Measurements from ENCODE around the gene CDCA7L. TPM values are rescaled to one million over a fixed set of nuclear protein-coding genes. Genes with fewer than 3 reads are reported as not detected.
A peak's percentile ranks its signal among the peaks of the same experiment; 100 is the strongest.

CDCA7L gene, protein sequence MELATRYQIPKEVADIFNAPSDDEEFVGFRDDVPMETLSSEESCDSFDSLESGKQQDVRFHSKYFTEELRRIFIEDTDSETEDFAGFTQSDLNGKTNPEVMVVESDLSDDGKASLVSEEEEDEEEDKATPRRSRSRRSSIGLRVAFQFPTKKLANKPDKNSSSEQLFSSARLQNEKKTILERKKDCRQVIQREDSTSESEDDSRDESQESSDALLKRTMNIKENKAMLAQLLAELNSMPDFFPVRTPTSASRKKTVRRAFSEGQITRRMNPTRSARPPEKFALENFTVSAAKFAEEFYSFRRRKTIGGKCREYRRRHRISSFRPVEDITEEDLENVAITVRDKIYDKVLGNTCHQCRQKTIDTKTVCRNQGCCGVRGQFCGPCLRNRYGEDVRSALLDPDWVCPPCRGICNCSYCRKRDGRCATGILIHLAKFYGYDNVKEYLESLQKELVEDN
- 57.9 TPM for polyA plus RNA-seq (2013, experiment 1 of 4)
- 59.2 TPM for polyA plus RNA-seq (2013, experiment 2 of 4)
- 37.2 TPM for polyA plus RNA-seq (2013, experiment 3 of 4)
- polyA plus RNA-seq (2013, experiment 4 of 4) = 39.7 TPM

GRCh38 chr7:21945454-21946221, at the start of gene CDCA7L:
Gene CDCA7L (minus strand): TSS chr7:21945899. CDS start chr7:21945804, 95 bp downstream.
- Histone ChIP-seq H3K36me3 (ENCODE audit: control insufficient read depth, insufficient read depth, low read length) (no peaks in the 10 kb centered on the region), H3K4me3 (ENCODE audit: insufficient read depth, low read depth, low read length) (peak within 1 kb of the TSS; percentile 67), H3K4me1 (ENCODE audit: control insufficient read depth, insufficient read depth, low read length) (peaks cover 7% of the 10 kb centered on the region), H3K9me3 (ENCODE audit: control insufficient read depth, low read length) (no peaks in the 10 kb centered on the region), H3K27me3 (ENCODE audit: control insufficient read depth, insufficient read depth, low read length, poor library complexity, severe bottlenecking) (no peaks in the 10 kb centered on the region), H3K27ac (ENCODE audit: insufficient read depth, low read depth, low read length, poor library complexity, severe bottlenecking) (peak within 1 kb of the TSS; percentile 85)
- WGBS, 2 experiments = 0% methylated on average over 83 of the region's 83 CpGs

GRCh38 chr7:21986096-21986495, 40.4 kb upstream of the CDCA7L start:
- no peaks in the 10 kb centered on the region for H3K36me3 ChIP-seq (ENCODE audit: control insufficient read depth, insufficient read depth, low read length)
- WGBS, 2 experiments = 68 to 70% methylated on average over 5 of the region's 5 CpGs
- H3K27me3 ChIP-seq (ENCODE audit: control insufficient read depth, insufficient read depth, low read length, poor library complexity, severe bottlenecking) = no peaks in the 10 kb centered on the region
- peaks cover 5% of the 10 kb centered on the region for H3K4me1 ChIP-seq (ENCODE audit: control insufficient read depth, insufficient read depth, low read length)
- peak overlapping the region; percentile 16 for H3K27ac ChIP-seq (ENCODE audit: insufficient read depth, low read depth, low read length, poor library complexity, severe bottlenecking)
- H3K4me3 ChIP-seq (ENCODE audit: insufficient read depth, low read depth, low read length) = no peak overlapping the region
- H3K9me3 ChIP-seq (ENCODE audit: control insufficient read depth, low read length) = no peaks in the 10 kb centered on the region

GRCh38 chr7:21984042-21984441, 38.3 kb upstream of the CDCA7L start:
- H3K4me1 ChIP-seq (ENCODE audit: control insufficient read depth, insufficient read depth, low read length) = peaks cover 5% of the 10 kb centered on the region
- H3K27me3 ChIP-seq (ENCODE audit: control insufficient read depth, insufficient read depth, low read length, poor library complexity, severe bottlenecking) = no peaks in the 10 kb centered on the region
- H3K36me3 ChIP-seq (ENCODE audit: control insufficient read depth, insufficient read depth, low read length) = no peaks in the 10 kb centered on the region
- no peak overlapping the region for H3K27ac ChIP-seq (ENCODE audit: insufficient read depth, low read depth, low read length, poor library complexity, severe bottlenecking)
- no peaks in the 10 kb centered on the region for H3K9me3 ChIP-seq (ENCODE audit: control insufficient read depth, low read length)
- 100% methylated on average over 2 of the region's 2 CpGs; no CpG with 5 or more reads in 1 of the 2 experiments for WGBS, 2 experiments
- no peak overlapping the region for H3K4me3 ChIP-seq (ENCODE audit: insufficient read depth, low read depth, low read length)

- WGBS, 2 experiments = 90 to 91% methylated on average over 2 of the region's 2 CpGs
- peaks cover 5% of the 10 kb centered on the region for H3K4me1 ChIP-seq (ENCODE audit: control insufficient read depth, insufficient read depth, low read length)
These were observed 37.4 kb upstream of the CDCA7L start for GRCh38 chr7:21983056-21983455.

DNA sequence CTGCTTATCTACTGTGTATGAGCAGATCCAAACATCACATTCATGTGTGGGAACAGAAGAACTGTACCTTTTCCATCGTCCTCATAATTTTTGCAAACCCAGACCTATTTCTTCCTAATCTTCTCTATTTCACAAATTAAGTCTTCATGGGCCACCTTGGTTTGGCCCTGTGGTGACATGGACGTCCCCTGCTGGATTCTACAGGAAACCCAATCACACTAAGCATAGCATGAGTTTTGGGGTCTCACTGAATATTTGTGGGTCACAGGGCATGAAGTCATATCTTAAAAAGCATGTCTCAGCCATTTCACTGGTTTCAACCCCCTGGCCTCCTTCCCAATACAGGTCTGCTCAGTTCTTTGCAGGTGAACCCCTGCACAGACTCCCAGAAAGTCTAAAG, 35.8 kb upstream of the CDCA7L start:
- H3K4me3 ChIP-seq (ENCODE audit: insufficient read depth, low read depth, low read length) = no peak overlapping the region
- no peaks in the 10 kb centered on the region for H3K9me3 ChIP-seq (ENCODE audit: control insufficient read depth, low read length)
- no peaks in the 10 kb centered on the region for H3K27me3 ChIP-seq (ENCODE audit: control insufficient read depth, insufficient read depth, low read length, poor library complexity, severe bottlenecking)
- 84 to 90% methylated on average over 2 of the region's 2 CpGs for WGBS, 2 experiments
- no peak overlapping the region for H3K27ac ChIP-seq (ENCODE audit: insufficient read depth, low read depth, low read length, poor library complexity, severe bottlenecking)
- H3K36me3 ChIP-seq (ENCODE audit: control insufficient read depth, insufficient read depth, low read length) = no peaks in the 10 kb centered on the region
- peaks cover 3% of the 10 kb centered on the region for H3K4me1 ChIP-seq (ENCODE audit: control insufficient read depth, insufficient read depth, low read length)

More at GRCh38 chr7:21983056-21983455, 37.4 kb upstream of the CDCA7L start:
- Histone ChIP-seq H3K27ac (ENCODE audit: insufficient read depth, low read depth, low read length, poor library complexity, severe bottlenecking) (no peak overlapping the region), H3K9me3 (ENCODE audit: control insufficient read depth, low read length) (no peaks in the 10 kb centered on the region), H3K36me3 (ENCODE audit: control insufficient read depth, insufficient read depth, low read length) (no peaks in the 10 kb centered on the region), H3K27me3 (ENCODE audit: control insufficient read depth, insufficient read depth, low read length, poor library complexity, severe bottlenecking) (no peaks in the 10 kb centered on the region), H3K4me3 (ENCODE audit: insufficient read depth, low read depth, low read length) (no peak overlapping the region)

DNA sequence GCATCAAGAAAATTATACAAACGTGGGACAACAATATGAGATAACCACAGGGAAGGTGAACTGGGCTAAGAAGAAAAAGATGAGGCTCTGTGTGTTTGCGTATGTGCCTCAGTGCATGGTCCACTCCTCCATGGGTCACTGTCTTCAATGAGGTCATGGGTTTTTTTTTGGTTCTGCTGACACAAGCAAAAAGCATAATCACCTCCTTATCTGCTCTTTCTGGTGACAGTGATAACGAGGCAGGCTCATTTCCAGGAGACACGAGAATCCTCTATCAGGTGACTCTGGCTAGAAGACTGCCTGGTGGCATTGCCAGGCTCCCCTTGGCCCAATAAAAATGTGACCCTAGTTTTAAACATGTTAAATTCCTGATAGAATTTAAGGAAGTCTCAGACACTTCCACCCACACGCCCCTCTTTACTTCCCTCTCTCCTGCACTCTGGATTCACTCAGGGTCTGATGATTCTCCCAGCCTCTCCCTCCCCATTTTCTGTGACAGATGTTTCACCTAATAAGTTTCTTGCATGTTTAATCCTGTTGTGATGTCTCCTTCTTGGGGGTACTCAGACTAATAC, 35.3 kb upstream of the CDCA7L start:
- Histone ChIP-seq H3K4me3 (ENCODE audit: insufficient read depth, low read depth, low read length) (no peak overlapping the region), H3K4me1 (ENCODE audit: control insufficient read depth, insufficient read depth, low read length) (no peaks in the 10 kb centered on the region), H3K27me3 (ENCODE audit: control insufficient read depth, insufficient read depth, low read length, poor library complexity, severe bottlenecking) (no peaks in the 10 kb centered on the region), H3K27ac (ENCODE audit: insufficient read depth, low read depth, low read length, poor library complexity, severe bottlenecking) (no peak overlapping the region), H3K9me3 (ENCODE audit: control insufficient read depth, low read length) (no peaks in the 10 kb centered on the region), H3K36me3 (ENCODE audit: control insufficient read depth, insufficient read depth, low read length) (no peaks in the 10 kb centered on the region)
- WGBS, 2 experiments = 92 to 93% methylated on average over 5 of the region's 5 CpGs

GRCh38 chr7:21972397-21972784, 26.7 kb upstream of the CDCA7L start:
- WGBS, 2 experiments = 81 to 83% methylated on average over 5 of the region's 5 CpGs
- Histone ChIP-seq H3K27me3 (ENCODE audit: control insufficient read depth, insufficient read depth, low read length, poor library complexity, severe bottlenecking) (no peaks in the 10 kb centered on the region), H3K4me3 (ENCODE audit: insufficient read depth, low read depth, low read length) (no peak overlapping the region), H3K27ac (ENCODE audit: insufficient read depth, low read depth, low read length, poor library complexity, severe bottlenecking) (no peak overlapping the region), H3K9me3 (ENCODE audit: control insufficient read depth, low read length) (no peaks in the 10 kb centered on the region), H3K4me1 (ENCODE audit: control insufficient read depth, insufficient read depth, low read length) (no peaks in the 10 kb centered on the region), H3K36me3 (ENCODE audit: control insufficient read depth, insufficient read depth, low read length) (no peaks in the 10 kb centered on the region)

DNA sequence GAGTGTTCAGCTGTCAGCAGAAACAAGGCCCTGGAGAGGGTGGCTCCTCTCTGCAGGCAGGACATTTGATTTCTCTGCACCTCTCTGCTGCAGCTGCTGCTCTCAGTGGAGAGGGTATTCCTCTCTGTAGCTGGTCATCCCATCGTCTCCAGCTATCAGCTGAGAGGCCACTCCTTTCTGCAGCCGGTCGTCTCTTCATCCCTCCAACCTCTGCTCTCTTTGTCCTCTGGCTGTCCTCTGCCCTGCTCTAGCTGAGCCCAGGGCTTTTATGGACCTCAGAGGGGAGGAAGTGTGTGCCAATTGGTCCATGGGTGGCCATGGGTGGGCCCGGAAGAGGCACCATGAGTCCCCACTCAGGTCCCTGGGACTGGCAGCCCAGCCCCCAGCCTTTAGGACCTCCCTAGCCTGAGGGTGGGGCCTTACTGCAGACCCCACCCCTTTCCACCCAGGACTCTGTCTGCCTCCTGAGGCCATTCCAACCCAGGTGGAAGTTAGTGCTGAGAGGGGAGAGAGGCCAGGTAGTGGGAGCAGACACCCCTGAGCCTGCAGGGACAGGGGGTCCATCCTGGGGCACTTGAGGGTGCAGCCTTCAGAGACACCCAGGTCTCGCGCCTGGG, 26.2 kb upstream of the CDCA7L start:
- H3K36me3 ChIP-seq (ENCODE audit: control insufficient read depth, insufficient read depth, low read length) = no peaks in the 10 kb centered on the region
- H3K9me3 ChIP-seq (ENCODE audit: control insufficient read depth, low read length) = no peaks in the 10 kb centered on the region
- H3K27me3 ChIP-seq (ENCODE audit: control insufficient read depth, insufficient read depth, low read length, poor library complexity, severe bottlenecking) = no peaks in the 10 kb centered on the region
- H3K27ac ChIP-seq (ENCODE audit: insufficient read depth, low read depth, low read length, poor library complexity, severe bottlenecking) = no peak overlapping the region
- 93 to 95% methylated on average over 6 of the region's 6 CpGs for WGBS, 2 experiments
- no peaks in the 10 kb centered on the region for H3K4me1 ChIP-seq (ENCODE audit: control insufficient read depth, insufficient read depth, low read length)
- H3K4me3 ChIP-seq (ENCODE audit: insufficient read depth, low read depth, low read length) = no peak overlapping the region

DNA sequence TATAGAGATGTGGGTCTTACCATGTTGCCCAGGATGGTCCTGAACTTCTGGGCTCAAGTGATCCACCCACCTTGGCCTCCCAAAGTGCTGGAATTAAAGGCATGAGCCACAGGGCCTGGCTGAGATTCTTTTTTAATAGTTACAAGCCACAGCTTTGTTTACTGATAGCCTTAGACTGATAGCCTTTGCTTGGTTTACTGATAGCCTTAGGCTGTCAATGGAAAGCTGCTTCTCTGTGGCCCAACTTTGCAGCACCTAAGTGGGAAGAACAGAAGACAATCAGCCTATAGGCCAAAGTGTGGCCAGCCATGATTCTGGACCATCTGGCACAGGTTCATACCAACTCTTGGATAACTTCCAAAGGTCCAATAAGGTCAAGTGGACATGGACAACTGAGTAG, 24.1 kb upstream of the CDCA7L start:
- Histone ChIP-seq H3K9me3 (ENCODE audit: control insufficient read depth, low read length) (no peaks in the 10 kb centered on the region), H3K27me3 (ENCODE audit: control insufficient read depth, insufficient read depth, low read length, poor library complexity, severe bottlenecking) (no peaks in the 10 kb centered on the region), H3K36me3 (ENCODE audit: control insufficient read depth, insufficient read depth, low read length) (no peaks in the 10 kb centered on the region), H3K27ac (ENCODE audit: insufficient read depth, low read depth, low read length, poor library complexity, severe bottlenecking) (no peak overlapping the region), H3K4me3 (ENCODE audit: insufficient read depth, low read depth, low read length) (no peak overlapping the region), H3K4me1 (ENCODE audit: control insufficient read depth, insufficient read depth, low read length) (no peaks in the 10 kb centered on the region)

Measured in ectodermal cell (in vitro differentiated cells).